OCI-LY7 (cell line): ENCODE data around the gene NTPCR. TPM values are rescaled to one million over a fixed set of nuclear protein-coding genes. Genes with fewer than 3 reads are reported as not detected.

Experiments used
- BruUV-seq: library from RNA; stranded (reverse); fragments of 400-500 nt; replicated peaks from 2 replicates; lab custom pipeline; 2021; lab: Mats Ljungman, UMichigan
- CTCF ChIA-PET: fragments of 300-600 bp; sonication (Branson Sonifier 250); formaldehyde crosslinking; loops from one replicate; lab custom pipeline; 2022; ENCODE audit warnings: antibody characterized with exemption; ENCODE audit not compliant: unreplicated experiment; lab: Charles Lee
- POLR2A ChIA-PET: fragments of 300-600 bp; sonication (Branson Sonifier 250); formaldehyde crosslinking; loops from one replicate; lab custom pipeline; 2022; ENCODE audit warnings: antibody characterized with exemption; lab: Charles Lee
- DNase-seq: peaks from one replicate; pipeline ENCODE4 v3.0.0-alpha.2; 2015; ENCODE audit warnings: low spot score
- H2AFZ ChIP-seq: fragments of 200-600 bp; sonication (generic), shearing (Covaris generic); 2 replicates; pipeline ENCODE4 v1.6.1; 2014; ENCODE audit warnings: mild to moderate bottlenecking, antibody characterized with exemption, low read length, moderate library complexity
- H3K27ac ChIP-seq: fragments of 200-600 bp; sonication (generic); 2 replicates; pipeline ENCODE4 v1.5.1; 2014; ENCODE audit warnings: mixed run types, low read depth, mild to moderate bottlenecking, moderate library complexity, low read length, inconsistent platforms; ENCODE audit not compliant: poor library complexity, severe bottlenecking
- H3K36me3 ChIP-seq: fragments of 200-600 bp; sonication (generic); 2 replicates; pipeline ENCODE4 v1.6.1; 2014; ENCODE audit warnings: mild to moderate bottlenecking, antibody characterized with exemption, low read length, moderate library complexity, mixed read lengths; ENCODE audit not compliant: insufficient read depth
- H3K4me1 ChIP-seq: fragments of 200-600 bp; sonication (generic); 2 replicates; pipeline ENCODE4 v1.5.1; 2014; ENCODE audit warnings: mild to moderate bottlenecking, low read length; ENCODE audit not compliant: insufficient read depth, poor library complexity, severe bottlenecking
- H3K4me2 ChIP-seq: fragments of 200-600 bp; sonication (generic); 2 replicates; pipeline ENCODE4 v1.6.1; 2014; ENCODE audit warnings: mild to moderate bottlenecking, low read length
- H3K4me3 ChIP-seq: fragments of 200-600 bp; sonication (generic); 2 replicates; pipeline ENCODE4 v1.5.1; 2014; ENCODE audit warnings: mild to moderate bottlenecking, low read depth, low read length; ENCODE audit not compliant: poor library complexity, severe bottlenecking
- H3K79me2 ChIP-seq: fragments of 200-600 bp; sonication (generic); 2 replicates; pipeline ENCODE4 v1.6.1; 2016; ENCODE audit warnings: low read depth, mild to moderate bottlenecking, low read length, moderate library complexity, mixed read lengths; ENCODE audit not compliant: insufficient read depth
- H3K9me2 ChIP-seq: fragments of 200-600 bp; sonication (generic); 2 replicates; pipeline ENCODE4 v1.6.1; 2016; ENCODE audit warnings: mild to moderate bottlenecking, low read length, mixed read lengths; ENCODE audit not compliant: insufficient read depth
- H3K9me3 ChIP-seq: fragments of 200-600 bp; sonication (generic); 2 replicates; pipeline ENCODE4 v1.6.1; 2014; ENCODE audit warnings: mild to moderate bottlenecking, mixed run types, low read length, mixed read lengths
- H4K20me1 ChIP-seq: fragments of 200-600 bp; sonication (generic); 2 replicates; pipeline ENCODE4 v1.6.1; 2014; ENCODE audit warnings: mild to moderate bottlenecking, antibody characterized with exemption, low read length, moderate library complexity, mixed read lengths; ENCODE audit not compliant: insufficient read depth
- EZH2phosphoT487 ChIP-seq: fragments of 200-600 bp; sonication (generic); IDR thresholded peaks from 2 replicates; pipeline ENCODE4 v1.6.1; 2018; ENCODE audit warnings: low read depth, borderline replicate concordance, mild to moderate bottlenecking, mixed run types, antibody characterized with exemption, low read length, moderate library complexity, mixed read lengths
- intact Hi-C: fragments of 100-400 bp; cut with micrococcal nuclease; formaldehyde crosslinking; loops from one replicate; pipeline ENCODE4 v1.10.0; 2022; ENCODE audit not compliant: unreplicated experiment
- total RNA-seq, 2 experiments: library from RNA; depleted of rRNA in 1 of 2; stranded (reverse); fragments of >200 nt in 1 of 2; shearing (Covaris generic) in 1 of 2; gene quantifications; 2 replicates each; pipeline ENCODE4 v1.2.3, GENCODE V29; 2014 to 2022
- TF ChIP-seq, protein P1 (sequence below): fragments of 200-600 bp; sonication (generic); conservative IDR thresholded peaks from 2 replicates; pipeline ENCODE4 v1.5.1; 2014; ENCODE audit warnings: mild to moderate bottlenecking, antibody characterized with exemption, low read length, moderate library complexity, mixed read lengths

Gene NTPCR
- total RNA-seq, 2 experiments from 2014 or later = 17.3 to 39.1 TPM

DNA sequence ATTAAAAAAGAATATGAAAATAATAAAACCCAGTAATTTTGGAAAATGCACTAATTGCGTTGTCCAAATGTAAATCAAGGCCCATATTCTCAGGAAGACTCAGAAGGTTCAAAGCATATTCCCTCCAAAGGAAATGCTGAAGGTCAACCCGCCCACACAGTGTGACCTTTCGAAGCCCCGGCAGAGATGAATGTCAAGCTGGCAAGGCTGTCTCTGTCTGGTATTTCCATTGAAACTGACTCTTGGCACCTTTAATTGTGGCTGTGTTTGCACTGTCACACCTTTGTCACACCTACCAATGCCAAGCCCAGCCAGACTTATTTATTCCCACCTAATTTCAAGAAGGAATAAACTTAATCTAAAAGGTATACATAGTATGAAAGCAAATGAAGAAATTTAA is 82.5 kb downstream of the NTPCR start:
- Histone ChIP-seq H3K4me3 (no peak overlapping the region), H3K9me3 (no peaks in the 10 kb centered on the region), H3K27ac (no peak overlapping the region), H4K20me1 (no peaks in the 10 kb centered on the region), H3K79me2 (no peaks in the 10 kb centered on the region), H3K9me2 (no peaks in the 10 kb centered on the region), H2AFZ (no peak overlapping the region), H3K4me2 (no peak overlapping the region), H3K36me3 (no peaks in the 10 kb centered on the region), H3K4me1 (no peaks in the 10 kb centered on the region)
- BruUV-seq = no TSS peak
- ChIA-PET CTCF (no interaction called here), POLR2A (no interaction called here)
- intact Hi-C loops = loop anchor here (5.0 kb wide), 1 partner anchor 401 kb away; the partner anchor contains the start of gene SIPA1L2
- no peak for DNase-seq
- TF ChIP-seq, protein P1, sequence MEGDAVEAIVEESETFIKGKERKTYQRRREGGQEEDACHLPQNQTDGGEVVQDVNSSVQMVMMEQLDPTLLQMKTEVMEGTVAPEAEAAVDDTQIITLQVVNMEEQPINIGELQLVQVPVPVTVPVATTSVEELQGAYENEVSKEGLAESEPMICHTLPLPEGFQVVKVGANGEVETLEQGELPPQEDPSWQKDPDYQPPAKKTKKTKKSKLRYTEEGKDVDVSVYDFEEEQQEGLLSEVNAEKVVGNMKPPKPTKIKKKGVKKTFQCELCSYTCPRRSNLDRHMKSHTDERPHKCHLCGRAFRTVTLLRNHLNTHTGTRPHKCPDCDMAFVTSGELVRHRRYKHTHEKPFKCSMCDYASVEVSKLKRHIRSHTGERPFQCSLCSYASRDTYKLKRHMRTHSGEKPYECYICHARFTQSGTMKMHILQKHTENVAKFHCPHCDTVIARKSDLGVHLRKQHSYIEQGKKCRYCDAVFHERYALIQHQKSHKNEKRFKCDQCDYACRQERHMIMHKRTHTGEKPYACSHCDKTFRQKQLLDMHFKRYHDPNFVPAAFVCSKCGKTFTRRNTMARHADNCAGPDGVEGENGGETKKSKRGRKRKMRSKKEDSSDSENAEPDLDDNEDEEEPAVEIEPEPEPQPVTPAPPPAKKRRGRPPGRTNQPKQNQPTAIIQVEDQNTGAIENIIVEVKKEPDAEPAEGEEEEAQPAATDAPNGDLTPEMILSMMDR = no peak
- TF ChIP-seq EZH2phosphoT487 = no peak

DNA sequence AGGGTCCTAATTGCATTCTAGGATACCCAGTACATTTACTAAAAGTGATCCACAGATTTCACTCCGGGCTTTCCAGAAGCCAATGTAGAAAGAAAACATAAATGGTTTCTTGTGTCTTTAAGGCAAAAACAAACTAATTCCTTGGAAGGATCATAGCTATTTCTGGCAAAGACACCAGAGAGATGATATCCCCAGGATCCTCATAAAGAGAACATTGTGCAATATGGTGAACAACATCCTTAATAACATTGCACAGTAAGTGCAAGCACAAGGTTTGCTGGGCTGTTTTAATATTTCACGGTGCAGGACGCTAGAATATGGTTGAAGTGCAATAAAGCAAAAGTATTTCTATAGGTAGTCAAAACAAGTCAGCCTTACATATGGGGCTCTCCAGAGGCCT is 83.0 kb downstream of the NTPCR start:
- H3K4me3 ChIP-seq = no peak overlapping the region
- intact Hi-C loops = loop anchor here (5.0 kb wide), 1 partner anchor 401 kb away; the partner anchor contains the start of gene SIPA1L2
- TF ChIP-seq, protein P1 = no peak
- no peak for TF ChIP-seq EZH2phosphoT487
- no peak overlapping the region for H3K27ac ChIP-seq
- ChIA-PET CTCF (no interaction called here), POLR2A (no interaction called here)
- no peak for DNase-seq
- H3K4me2 ChIP-seq = no peak overlapping the region
- no peaks in the 10 kb centered on the region for H3K9me2 ChIP-seq
- no peaks in the 10 kb centered on the region for H3K79me2 ChIP-seq
- no peaks in the 10 kb centered on the region for H3K9me3 ChIP-seq
- H3K4me1 ChIP-seq = no peaks in the 10 kb centered on the region
- BruUV-seq = no TSS peak
- H3K36me3 ChIP-seq = no peaks in the 10 kb centered on the region
- no peak overlapping the region for H2AFZ ChIP-seq
- no peaks in the 10 kb centered on the region for H4K20me1 ChIP-seq

Other genes with a start within 250 kb of the NTPCR start
- 2.9 and 4.9 TPM in 2 replicates for gene MAP10, start 145.2 kb upstream of the NTPCR start, total RNA-seq (2014; rRNA removed; shearing (Covaris generic))
- 1.6 and 1.8 TPM in 2 replicates for gene MAP10, start 145.2 kb upstream of the NTPCR start, total RNA-seq (2022)